ENCODE data around the gene KRT13.
A peak's percentile ranks its signal among the peaks of the same experiment; 100 is the strongest.
"Not testable (repeated sequence)": the region's sequence is repeated elsewhere in the genome, so short reads cannot be mapped to it uniquely, and the experiment has no call there.

KRT13 gene

GRCh38 chr17:41505007-41505808, at the start of gene KRT13:
TSS of gene KRT13 (minus strand) at chr17:41505612. CDS start at chr17:41505550, 62 bp downstream.
- no peak for DNase-seq (ENCODE audit: low read depth in 1 of 2, low spot score in 1 of 2)

GRCh38 chr17:41553987-41554680, 48.7 kb upstream of the KRT13 start:
- no peak for DNase-seq (ENCODE audit: low read depth in 1 of 2, low spot score in 1 of 2)

- DNase-seq (ENCODE audit: low read depth in 1 of 2, low spot score in 1 of 2): no peak
Measured at GRCh38 chr17:41553176-41553575, 47.8 kb upstream of the KRT13 start.

GRCh38 chr17:41552455-41552854, 47.0 kb upstream of the KRT13 start:
- DNase-seq (ENCODE audit: low read depth in 1 of 2, low spot score in 1 of 2): no peak

- DNase-seq (ENCODE audit: low read depth in 1 of 2, low spot score in 1 of 2): no peak
Measured at GRCh38 chr17:41551365-41551764, 46.0 kb upstream of the KRT13 start.

- DNase-seq (ENCODE audit: low read depth in 1 of 2, low spot score in 1 of 2): no peak
Measured at GRCh38 chr17:41549596-41550039, 44.2 kb upstream of the KRT13 start.

GRCh38 chr17:41548844-41549595, 43.6 kb upstream of the KRT13 start:
- DNase-seq (ENCODE audit: low read depth in 1 of 2, low spot score in 1 of 2): peak; percentile 64 to 79

GRCh38 chr17:41547921-41548843, 42.8 kb upstream of the KRT13 start:
- peak; percentile 32 to 61 for DNase-seq (ENCODE audit: low read depth in 1 of 2, low spot score in 1 of 2)

GRCh38 chr17:41547378-41547841, 42.0 kb upstream of the KRT13 start:
- no peak for DNase-seq (ENCODE audit: low read depth in 1 of 2, low spot score in 1 of 2)

GRCh38 chr17:41546819-41547218, 41.4 kb upstream of the KRT13 start:
- no peak for DNase-seq (ENCODE audit: low read depth in 1 of 2, low spot score in 1 of 2)

- no peak for DNase-seq (ENCODE audit: low read depth in 1 of 2, low spot score in 1 of 2)
Measured at GRCh38 chr17:41545829-41546410, 40.5 kb upstream of the KRT13 start.

GRCh38 chr17:41544935-41545334, 39.5 kb upstream of the KRT13 start:
- DNase-seq (ENCODE audit: low read depth in 1 of 2, low spot score in 1 of 2): no peak

- DNase-seq (ENCODE audit: low read depth in 1 of 2, low spot score in 1 of 2): no peak
Measured at GRCh38 chr17:41544491-41544892, 39.1 kb upstream of the KRT13 start.

- DNase-seq (ENCODE audit: low read depth in 1 of 2, low spot score in 1 of 2): not testable (repeated sequence)
Measured at GRCh38 chr17:41542786-41543185, 37.4 kb upstream of the KRT13 start.

GRCh38 chr17:41542357-41542756, 36.9 kb upstream of the KRT13 start:
- no peak for DNase-seq (ENCODE audit: low read depth in 1 of 2, low spot score in 1 of 2)

- no peak for DNase-seq (ENCODE audit: low read depth in 1 of 2, low spot score in 1 of 2)
Measured at GRCh38 chr17:41540921-41541625, 35.7 kb upstream of the KRT13 start.

GRCh38 chr17:41539979-41540701, 34.7 kb upstream of the KRT13 start:
- no peak for DNase-seq (ENCODE audit: low read depth in 1 of 2, low spot score in 1 of 2)

- no peak for DNase-seq (ENCODE audit: low read depth in 1 of 2, low spot score in 1 of 2)
Measured at GRCh38 chr17:41539071-41539492, 33.7 kb upstream of the KRT13 start.

- DNase-seq (ENCODE audit: low read depth in 1 of 2, low spot score in 1 of 2): no peak
Measured at GRCh38 chr17:41538565-41538991, 33.2 kb upstream of the KRT13 start.
